Stimulated activated naive CD8-positive, alpha-beta T cell treated with anti-CD3 and anti-CD28 coated beads, Interleukin-15, Interleukin-2, amounts not matched to agents 100 U/mL and 50 U/mL, for 24 hours (primary cell): ENCODE results near the gene KY.

Experiments used
- ATAC-seq: fragments of 150-1000 bp; cut with Tn5 transposase; one replicate; pipeline ENCODE4 v1.10.0; 2021
- DNase-seq: peaks from one replicate; pipeline ENCODE4 v3.0.0; 2021

KY gene

GRCh38 chr3:134644731-134645514 lies 5.9 kb downstream of the KY start:
- no peak for DNase-seq
- ATAC-seq: no peak

DNA sequence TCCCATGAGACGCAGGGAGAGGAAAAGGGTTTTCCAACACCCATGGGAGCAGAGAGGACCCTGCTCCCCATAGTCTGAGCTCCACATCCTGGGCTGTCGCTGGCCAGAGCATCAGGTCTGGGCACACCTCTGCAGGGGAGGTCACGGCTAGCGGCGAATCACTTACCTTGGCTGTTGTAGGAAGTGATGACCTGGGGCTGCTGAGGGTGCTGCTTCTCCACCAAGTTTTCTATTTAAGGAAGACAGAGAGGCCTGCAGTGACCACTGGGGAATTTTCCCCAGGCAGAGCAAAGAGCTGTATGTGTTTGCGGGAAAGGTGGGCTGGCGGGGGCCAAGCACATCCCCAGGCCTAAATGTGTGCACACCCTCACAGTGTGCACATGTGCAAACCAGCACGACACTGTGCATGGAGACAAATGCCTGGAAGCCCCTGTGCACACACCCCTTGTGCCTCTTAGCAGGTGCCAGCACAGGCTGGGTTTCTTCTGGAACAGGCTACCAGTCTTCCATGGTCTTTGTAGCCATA lies 7.6 kb downstream of the KY start:
- ATAC-seq (no peak), DNase-seq (no peak)

DNA sequence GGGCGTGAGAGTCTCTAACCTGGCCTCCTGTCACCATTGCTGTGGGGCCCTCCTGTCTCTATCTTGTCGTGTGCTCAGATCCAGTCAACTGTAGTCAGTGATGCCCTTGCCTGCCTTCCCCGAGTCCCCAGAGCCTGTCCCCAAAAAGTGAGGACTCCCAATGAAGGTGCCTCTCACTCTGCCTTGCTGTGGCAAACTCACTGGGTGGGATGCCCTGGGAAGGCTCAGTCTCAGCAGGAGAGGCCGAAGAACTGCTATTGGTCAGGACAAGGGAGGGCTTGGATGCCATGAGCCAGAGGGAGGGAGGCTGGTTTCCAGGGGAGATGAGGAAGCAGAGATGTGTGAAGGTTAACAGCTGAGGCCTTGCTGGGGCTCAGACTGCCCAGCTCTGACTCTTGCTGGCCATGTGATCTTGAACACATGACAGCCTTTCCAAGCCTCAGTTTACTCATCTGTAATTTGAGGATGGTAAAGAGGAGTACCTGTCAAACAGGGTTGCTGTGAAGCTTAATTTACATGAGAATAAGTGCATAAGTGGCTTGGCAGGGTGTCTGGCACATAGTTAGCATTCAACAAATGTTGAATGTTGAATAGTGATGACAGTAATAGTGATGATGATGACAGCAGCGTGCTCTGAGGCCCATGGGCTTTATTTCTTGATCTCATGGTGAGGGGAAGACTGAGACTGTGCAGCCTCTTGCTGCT lies 8.2 kb downstream of the KY start:
- ATAC-seq: no peak
- DNase-seq: no peak

DNA sequence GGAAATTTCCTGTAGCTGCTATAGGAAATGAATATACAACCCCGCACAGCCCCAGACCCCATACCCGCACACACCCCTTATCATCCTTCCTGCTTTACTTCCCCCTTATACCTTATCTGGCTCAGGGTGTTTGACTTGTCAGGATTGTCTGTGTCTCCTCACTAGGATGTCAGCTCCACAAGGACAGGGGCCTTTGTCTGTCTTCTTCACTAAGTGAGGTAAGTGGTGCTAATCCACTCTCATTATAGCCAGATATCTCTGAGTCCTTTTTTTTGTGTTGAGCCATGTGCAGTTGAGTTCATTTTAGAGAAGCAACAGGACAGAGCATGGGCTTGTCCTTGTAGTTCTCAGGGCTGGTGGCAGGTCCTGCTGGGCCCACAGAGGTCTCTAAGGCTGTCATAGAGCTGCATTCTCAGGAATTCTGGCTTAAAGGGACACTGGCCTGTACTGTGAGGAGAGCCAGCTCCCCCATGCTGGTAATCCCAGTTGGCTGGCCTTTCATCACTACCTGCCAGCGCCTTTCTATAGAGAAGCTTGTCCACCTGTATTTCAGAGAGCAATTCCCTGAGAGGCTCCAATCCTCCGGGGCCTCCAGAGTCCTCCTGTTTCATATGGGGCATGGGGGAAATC lies 9.0 kb downstream of the KY start:
- ATAC-seq: no peak
- DNase-seq: no peak

- DNase-seq (no peak), ATAC-seq (no peak)
Observed at GRCh38 chr3:134640872-134641470, 9.9 kb downstream of the KY start.

GRCh38 chr3:134640378-134640777 lies 10.4 kb downstream of the KY start:
- DNase-seq (no peak), ATAC-seq (no peak)

DNA sequence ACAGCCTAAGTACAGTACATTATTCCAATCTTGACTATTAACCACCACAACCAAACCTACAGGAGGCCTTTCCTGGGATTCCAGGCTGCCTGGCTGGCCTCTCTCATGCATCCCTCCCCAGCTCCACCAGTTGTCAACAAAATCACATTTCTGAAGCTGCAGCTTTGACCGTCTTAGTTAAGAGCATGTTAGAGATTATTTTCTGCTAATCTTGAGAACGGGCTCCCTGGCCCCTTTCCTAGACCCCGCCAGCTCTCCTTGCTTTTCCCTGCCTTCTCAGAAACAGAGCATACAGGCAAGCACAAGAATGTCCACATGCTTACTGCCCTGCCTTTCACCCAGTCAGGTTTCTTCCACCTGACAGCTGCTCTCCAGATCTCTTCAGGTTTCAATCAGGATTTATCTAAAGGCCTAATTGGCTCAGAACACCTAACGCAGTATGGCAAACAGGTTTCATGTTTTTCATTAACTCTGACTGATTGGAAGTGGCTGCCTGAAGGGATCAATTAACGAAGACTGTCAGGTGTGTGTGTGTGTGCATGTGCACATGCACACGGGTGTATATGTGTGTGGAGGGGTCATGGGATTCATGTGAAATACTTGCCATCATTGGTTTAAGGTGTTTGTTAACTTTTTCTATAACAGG lies 12.3 kb downstream of the KY start:
- ATAC-seq (no peak), DNase-seq (no peak)

DNA sequence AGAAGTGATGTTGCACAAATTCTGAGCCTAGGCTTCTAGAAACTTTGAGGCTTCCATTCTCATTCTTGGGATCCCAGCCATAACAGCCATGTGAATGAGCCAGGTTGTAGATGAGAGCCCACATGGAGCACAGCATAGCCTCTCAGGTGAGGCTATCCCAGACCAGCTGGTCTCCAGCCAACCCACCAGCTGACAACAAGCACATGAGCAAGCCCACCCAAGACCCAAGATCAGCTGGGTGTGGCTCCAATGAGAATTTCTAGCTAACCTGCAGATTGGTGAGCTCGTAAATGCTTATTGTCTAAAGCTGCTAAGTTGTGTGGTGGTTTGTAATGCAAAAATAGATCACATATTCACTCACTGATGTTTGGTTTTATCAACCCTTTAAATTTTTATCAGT lies 14.4 kb downstream of the KY start:
- no peak for DNase-seq
- ATAC-seq: no peak

- no peak for DNase-seq
Observed at GRCh38 chr3:134630506-134630905, 20.3 kb downstream of the KY start.

DNA sequence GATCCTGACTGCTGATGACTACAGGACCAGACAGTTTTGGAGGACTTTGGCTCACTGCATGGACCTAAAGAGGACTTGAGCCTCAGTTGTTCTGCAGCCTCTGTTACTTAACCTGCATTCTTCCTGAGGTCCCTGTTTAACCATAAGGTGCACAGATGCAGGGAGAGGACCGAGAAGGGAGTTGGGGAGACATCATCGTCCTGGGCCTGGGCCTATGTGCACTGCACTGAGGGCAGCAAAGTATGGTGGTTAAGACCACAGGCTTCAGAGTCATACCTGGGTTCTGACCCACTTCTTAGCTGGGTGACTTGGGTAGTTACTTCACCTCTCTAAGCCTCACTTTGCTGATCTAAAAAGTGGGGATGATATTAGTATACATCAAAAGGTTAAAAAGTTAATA lies 21.9 kb downstream of the KY start:
- ATAC-seq (no peak), DNase-seq (no peak)

More at GRCh38 chr3:134630506-134630905, 20.3 kb downstream of the KY start:
- ATAC-seq: no peak

GRCh38 chr3:134627831-134628230 lies 23.0 kb downstream of the KY start:
- DNase-seq (no peak), ATAC-seq (no peak)

DNA sequence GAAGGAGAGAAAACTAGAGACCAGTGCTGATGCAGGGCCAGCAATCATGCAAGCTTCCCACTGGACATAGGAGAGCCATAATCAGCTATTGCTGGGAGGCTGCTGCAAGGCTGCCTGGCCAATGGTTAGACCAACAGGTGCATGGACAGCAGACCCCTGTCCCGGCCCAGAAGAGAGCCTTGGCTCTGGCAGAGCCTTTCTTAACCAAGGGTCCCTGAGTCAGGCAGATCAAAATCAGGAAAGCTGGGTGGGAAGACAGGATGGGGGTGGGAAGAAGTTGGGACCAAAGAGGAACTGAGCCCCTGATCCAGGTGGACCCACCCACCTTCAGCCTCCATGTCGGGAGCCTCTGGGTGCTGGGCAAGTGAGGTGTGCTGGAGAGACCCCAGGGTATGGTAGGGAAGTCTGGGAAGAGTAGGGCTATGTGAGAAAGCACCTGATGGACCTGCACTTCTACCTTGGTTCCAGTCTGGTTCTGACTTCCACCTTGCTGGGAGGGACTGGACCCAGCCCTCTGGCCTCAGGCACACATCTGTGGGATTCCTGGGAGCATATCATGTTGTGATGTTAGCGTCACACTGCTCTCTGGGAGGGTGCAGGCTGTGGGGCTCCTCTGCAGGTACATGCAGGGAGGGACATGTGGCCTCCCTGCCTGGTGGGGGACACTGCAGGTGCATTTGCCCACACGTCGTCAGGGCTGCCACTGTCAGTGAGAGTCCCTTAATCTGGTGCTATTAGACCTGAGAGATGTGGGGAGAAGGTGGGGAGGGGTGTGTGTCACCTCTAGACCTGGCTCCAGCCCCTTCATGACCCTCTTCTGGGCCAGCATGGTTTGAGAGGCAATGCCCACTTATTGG lies 24.7 kb downstream of the KY start:
- DNase-seq (no peak), ATAC-seq (no peak)

DNA sequence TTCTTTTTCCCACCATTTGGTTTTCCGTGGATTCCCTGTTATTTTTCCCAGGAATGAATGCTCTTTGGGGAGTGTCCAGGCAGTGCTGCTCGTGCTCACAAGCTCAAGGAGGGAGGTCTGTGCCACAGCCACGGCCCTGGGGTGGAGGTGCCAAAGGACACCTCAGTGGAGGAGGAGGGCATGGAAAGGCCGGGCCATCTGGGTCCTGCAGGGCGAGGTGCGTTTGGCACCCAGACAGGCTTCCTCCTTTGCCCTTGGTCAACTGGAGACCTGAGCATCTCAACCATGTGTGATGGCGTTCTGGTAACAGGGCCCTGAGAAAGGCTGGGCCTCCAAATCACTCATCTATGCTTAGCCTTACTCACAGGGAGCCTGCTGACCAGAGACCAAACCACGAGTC lies 25.4 kb downstream of the KY start:
- no peak for ATAC-seq
- DNase-seq: no peak

DNA sequence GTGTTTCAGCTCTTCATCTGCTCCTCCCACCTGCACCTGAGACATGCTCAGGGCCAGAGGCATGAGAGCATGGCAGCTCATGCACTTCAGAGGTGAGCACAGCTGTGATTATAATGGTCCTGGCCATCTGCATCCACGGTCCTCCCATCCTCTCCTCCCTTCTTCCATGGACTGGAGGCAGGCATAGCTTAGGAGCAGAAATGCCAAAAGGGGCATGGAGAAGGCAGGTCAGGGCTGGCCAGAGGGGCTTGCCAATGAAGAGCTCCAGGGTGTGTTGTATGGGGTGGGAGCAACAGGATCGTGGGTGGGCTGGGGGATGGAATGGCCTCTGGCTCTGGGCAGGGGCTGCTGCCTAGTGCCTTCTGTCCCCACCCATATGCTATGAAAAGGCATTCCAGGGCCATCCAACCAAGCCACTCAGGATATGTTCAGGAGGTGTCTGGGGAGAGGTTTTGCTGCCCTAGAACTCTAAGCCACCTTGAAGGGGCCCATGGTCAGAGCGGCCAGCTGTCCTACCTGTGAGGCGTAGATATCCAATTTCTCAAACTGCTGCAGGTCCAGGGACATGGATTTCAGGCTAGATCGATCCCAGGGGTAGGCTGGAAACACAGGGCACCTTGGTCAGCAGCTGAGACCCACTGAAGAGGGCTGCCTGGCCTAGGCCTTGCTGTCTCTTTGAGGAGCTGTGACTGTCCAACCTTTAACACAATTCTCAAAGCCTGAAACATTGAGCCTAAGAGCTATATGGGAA lies 26.1 kb downstream of the KY start:
- DNase-seq (no peak), ATAC-seq (no peak)

DNA sequence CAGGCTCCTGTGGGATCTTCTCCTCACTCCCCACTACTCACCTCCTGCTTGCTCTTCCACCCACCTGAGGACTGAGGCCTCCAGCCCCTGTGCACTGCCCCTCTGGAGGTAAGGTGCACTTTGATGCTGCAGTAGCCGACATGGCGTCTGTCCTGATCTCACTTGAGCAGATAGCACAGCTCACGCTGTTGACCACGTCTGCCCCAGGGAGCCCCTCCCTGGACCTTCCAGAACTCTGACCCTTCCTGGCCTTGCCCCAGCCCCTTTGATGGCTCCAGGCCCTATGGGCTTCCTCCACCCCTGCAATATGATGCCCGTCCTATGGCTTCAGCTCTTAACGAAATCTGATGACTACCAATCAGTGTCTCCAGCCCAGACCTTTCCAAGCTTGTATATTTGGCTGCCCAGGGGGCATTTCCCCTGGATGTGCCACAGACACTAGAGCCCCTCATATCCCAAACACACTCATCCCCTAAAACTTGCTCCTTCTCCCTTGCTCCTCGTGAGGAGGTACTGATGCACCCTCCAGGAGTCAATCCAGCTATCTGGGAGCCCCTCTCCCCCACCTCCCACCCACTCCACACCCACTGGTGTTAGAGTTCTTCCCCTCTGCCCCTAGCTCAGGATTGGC lies 27.1 kb downstream of the KY start:
- no peak for DNase-seq
- ATAC-seq: no peak

- no peak for ATAC-seq
Observed at GRCh38 chr3:134622806-134623365, 27.9 kb downstream of the KY start.

DNA sequence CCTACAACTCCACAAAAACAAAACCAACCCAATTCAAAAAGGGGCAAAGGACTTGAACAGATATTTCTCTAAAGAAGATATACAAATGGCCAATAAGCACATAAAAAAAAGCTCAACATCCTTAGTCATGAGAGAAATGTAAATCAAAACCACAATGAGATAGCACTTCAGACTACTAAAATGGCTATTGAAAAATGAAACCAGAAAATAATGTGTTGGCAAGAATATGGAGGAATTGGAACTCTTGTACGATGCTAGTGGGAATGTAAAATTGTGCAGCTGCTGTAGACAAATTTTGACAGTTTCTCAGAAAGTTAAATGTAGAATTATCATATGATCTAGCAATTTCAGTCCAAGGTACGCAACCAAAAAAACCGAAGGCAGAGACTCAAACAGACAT lies 29.0 kb downstream of the KY start:
- DNase-seq: no peak
- no peak for ATAC-seq

More at GRCh38 chr3:134622806-134623365, 27.9 kb downstream of the KY start:
- DNase-seq: no peak

DNA sequence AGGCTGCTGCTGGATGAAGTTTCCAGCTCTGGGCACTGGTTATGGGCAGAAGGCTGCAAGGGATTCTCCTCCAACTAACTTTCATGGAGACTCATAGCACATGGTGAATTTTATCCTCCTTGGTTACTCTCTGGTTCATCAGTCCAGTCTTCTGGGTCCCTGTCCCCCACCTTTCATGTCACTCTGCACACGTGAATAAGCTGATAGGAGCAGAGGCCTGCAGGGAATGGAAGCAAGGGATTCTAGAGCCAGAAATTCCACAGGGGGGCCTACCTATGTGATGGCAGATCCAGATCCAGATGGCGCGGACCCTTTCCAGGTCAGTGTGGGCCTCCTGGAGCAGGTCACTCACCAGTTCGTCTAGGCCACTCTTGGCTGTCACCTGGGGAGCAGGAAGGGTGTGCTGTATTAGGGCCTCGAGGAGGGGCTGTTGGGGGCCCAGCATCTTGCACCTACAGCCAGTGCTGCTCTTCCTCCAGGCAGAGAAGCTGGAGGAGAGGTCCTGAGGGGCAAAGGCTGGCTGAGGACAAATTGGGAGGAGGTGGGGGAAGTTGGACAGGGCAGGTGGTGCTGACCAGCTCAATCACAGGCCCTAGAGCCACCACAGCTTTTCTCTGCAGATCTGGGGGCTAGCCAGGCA lies 30.2 kb downstream of the KY start:
- no peak for DNase-seq
- no peak for ATAC-seq

DNA sequence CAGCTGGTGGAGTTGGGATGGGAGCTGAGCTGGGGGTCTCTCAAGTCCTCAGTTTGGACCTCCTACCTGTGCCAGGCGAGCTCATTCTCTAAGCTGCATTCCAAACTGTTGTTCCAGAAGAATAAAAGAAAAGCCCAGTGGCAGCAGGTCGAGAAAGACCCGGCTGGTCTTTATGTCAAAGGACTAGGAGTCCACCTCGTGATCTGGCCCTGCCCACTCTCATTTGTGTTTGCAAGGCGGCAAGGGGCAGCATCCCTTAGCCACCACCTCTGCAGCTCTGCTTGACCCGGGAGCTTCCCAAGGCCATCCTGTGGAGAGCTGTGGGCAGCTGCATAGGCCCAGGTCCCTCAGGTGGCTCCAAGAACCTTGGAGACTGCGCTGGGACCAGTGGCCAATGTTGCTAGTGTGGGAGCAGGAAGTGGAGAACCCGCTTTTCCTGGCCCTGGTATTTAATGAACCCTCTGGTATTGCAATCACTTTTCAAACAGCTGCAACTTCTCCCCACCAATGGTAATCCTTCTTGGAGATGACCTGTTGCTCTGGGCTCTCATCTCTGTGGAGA lies 30.9 kb downstream of the KY start:
- ATAC-seq (no peak), DNase-seq (no peak)
